NCI-H1417 treated with DMSO at 0.1 percent for 48 hours (cell line): Measurements from ENCODE around the gene UPF1.
"Not testable (repeated sequence)": the region's sequence is repeated elsewhere in the genome, so short reads cannot be mapped to it uniquely, and the experiment has no call there.

ENCODE experiments used
- DNase-seq: peaks from one replicate; lab custom pipeline; 2025; lab: John Stamatoyannopoulos, UW

Gene UPF1

GRCh38 chr19:18799389-18799970 is 32.3 kb upstream of the UPF1 start:
- no peak for DNase-seq

GRCh38 chr19:18800079-18800478 is 31.7 kb upstream of the UPF1 start:
- no peak for DNase-seq

GRCh38 chr19:18800636-18801035 is 31.1 kb upstream of the UPF1 start:
- no peak for DNase-seq

- no peak for DNase-seq
Measured at GRCh38 chr19:18802354-18802753, 29.4 kb upstream of the UPF1 start.

GRCh38 chr19:18803550-18804138 is 28.1 kb upstream of the UPF1 start:
- DNase-seq = no peak

- DNase-seq = no peak
Measured at GRCh38 chr19:18804139-18804601, 27.6 kb upstream of the UPF1 start.

GRCh38 chr19:18804643-18805042 is 27.1 kb upstream of the UPF1 start:
- DNase-seq = no peak

- DNase-seq = no peak
Measured at GRCh38 chr19:18807861-18808331, 23.9 kb upstream of the UPF1 start.

- no peak for DNase-seq
Measured at GRCh38 chr19:18809149-18809868, 22.4 kb upstream of the UPF1 start.

- DNase-seq = not testable (repeated sequence)
Measured at GRCh38 chr19:18811638-18812037, 20.1 kb upstream of the UPF1 start.

- no peak for DNase-seq
Measured at GRCh38 chr19:18814063-18814462, 17.7 kb upstream of the UPF1 start.

- no peak for DNase-seq
Measured at GRCh38 chr19:18815673-18816072, 16.1 kb upstream of the UPF1 start.

- not testable (repeated sequence) for DNase-seq
Measured at GRCh38 chr19:18816645-18817044, 15.1 kb upstream of the UPF1 start.

GRCh38 chr19:18817574-18817973 is 14.2 kb upstream of the UPF1 start:
- DNase-seq = no peak

GRCh38 chr19:18828786-18829185 is 3.0 kb upstream of the UPF1 start:
- no peak for DNase-seq

GRCh38 chr19:18830488-18830887 is 1.3 kb upstream of the UPF1 start:
- no peak for DNase-seq

GRCh38 chr19:18832306-18833140 is 764 bp downstream of the UPF1 start:
- no peak for DNase-seq

- no peak for DNase-seq
Measured at GRCh38 chr19:18833141-18833476, 1.4 kb downstream of the UPF1 start.

GRCh38 chr19:18833849-18834643 is 2.3 kb downstream of the UPF1 start:
- DNase-seq = peak; percentile 45

GRCh38 chr19:18834644-18834984 is 2.9 kb downstream of the UPF1 start:
- DNase-seq = no peak

GRCh38 chr19:18839465-18840287 is 7.9 kb downstream of the UPF1 start:
- DNase-seq = no peak
